Suppressor macrophage treated with lipopolysaccharide for 4 hours (primary cell): ENCODE results near the gene P2RX5.

Experiments used
- DNase-seq: peaks from one replicate; pipeline ENCODE4 v3.0.0-alpha.2; 2020

P2RX5 gene

DNA sequence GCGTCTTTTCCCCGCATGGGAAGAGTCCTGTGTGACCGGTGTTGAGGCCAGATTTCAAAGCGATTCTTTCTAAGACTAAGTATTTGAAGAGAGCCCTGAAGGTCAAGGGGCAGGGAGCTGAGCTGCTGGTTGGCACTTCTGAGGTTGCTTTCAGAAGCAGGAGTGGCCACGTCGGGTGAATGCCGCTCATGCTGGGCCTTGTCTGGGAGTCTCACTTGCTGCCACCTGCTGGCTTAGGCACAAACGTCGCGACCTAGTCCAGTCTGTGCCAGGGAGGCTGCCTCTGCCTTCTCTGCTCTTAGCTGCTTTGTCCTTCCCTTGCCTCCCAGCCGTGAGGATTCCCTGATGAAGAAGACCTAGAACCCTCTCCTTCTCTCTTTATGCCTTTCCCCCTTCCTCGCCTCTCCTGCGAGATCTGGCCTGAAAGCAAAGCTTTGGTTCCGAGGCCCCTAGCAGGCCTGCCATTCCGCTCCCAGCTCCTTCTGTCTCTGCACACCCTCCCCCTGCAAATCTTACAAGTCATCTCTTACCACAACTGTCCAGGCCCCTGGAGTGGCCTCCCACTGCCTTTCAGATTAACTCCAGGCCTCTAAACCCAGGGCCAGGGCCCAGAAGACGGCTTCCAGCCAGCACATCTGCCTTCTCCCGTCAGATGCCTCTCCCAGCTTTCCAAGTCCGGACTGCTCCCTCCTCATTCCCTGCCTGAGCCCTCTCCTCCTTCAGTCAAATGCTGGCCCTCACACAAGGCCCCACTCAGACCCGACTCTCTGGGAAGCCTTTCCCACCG, 48.0 kb downstream of the P2RX5 start:
- DNase-seq = peak; percentile 58

DNA sequence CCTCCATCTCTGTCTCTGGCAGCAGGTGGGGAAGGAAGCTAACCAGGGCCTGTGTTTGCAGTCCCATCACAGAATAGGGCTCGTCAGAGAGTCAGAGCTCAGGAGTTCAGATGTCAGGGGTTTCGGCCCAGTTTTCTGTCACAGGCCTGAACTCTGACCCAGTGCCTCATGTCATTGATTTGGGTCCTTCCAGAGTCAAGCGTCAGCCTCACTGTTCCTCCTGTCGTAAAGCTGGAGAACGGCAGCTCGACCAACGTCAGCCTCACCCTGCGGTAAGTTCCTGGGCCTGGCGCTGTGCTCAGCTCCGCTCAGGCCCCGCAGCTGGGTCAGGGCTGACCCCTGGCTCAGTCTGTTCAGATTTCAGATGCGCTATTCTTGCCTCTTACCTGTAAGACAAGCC, 48.7 kb downstream of the P2RX5 start:
- no peak for DNase-seq

DNA sequence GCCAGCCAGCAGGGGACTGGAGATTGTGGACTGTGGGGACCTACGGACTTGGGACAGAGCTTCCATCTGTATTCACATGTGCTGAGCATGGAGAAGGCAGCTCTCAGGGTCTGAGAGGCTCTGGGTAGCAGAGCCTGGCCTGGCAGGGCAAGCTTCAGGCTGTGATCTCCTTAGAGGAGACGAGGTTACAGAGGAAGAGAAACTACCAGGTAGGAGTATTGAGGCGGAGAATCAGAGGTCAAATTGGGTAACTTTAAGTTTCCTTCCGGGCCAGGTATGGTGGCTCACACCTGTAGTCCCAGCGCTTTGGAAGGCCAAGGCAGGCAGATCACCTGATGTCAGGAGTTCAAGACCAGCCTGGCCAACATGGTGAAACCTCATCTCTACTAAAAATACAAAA, 50.6 kb downstream of the P2RX5 start:
- no peak for DNase-seq

DNA sequence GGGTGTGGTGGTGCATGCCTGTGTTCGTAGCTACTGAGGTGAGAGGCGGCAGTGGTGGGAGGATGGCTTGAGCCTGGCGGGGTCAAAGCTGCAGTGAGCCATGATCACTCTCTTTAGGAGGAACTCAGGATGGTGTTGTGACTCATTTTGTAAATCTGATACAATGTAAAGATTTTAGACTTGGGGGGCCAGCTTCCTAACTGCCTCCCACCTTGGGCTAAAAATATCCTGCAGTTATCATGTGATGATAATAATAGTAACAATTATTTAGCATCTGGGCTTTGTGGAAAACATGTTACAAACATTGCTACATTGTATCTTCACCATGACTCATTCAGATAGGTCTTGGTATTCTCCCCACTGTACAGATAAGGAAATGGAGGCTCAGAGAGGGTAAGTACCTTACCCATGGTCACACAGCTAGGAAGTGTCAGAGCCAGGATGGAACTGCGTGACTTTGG, 52.0 kb downstream of the P2RX5 start:
- peak; percentile 24 for DNase-seq

DNA sequence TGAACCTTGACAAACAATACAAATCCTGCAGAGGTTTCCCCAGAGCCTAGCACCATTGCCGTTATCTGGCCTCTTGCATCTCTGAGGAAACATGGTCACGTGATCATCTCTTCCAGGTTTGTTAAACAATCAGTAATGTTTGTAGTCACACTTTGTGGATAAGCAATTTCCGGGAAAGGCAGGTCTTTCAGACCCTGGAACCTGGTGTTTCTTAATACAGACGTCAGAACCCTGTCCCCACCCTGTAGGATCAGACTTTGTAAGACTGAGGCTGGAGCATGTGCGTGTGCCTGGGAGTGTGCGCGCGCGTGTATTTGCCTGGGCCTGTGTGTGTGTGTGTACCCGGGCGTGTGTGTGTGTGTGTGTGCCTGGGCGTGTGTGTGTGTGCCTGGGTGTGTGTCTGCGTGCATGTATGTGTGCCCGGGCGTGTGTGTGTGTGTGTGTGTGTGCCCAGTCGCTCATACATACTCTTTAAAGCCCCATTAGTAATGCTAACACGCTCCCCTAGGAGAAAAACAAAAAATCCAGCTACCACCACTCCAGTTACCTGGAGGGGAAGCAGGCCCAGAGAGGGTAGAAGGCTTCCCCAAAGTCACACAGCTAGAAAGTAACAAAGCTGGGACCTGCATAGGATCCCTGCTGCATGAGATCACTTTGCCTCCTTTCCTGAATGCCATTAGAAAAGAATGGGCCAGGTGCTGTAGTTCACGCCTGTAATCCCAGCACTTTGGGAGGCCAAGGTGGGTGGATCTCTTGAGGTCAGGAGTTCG, 54.1 kb downstream of the P2RX5 start:
- DNase-seq = no peak

DNA sequence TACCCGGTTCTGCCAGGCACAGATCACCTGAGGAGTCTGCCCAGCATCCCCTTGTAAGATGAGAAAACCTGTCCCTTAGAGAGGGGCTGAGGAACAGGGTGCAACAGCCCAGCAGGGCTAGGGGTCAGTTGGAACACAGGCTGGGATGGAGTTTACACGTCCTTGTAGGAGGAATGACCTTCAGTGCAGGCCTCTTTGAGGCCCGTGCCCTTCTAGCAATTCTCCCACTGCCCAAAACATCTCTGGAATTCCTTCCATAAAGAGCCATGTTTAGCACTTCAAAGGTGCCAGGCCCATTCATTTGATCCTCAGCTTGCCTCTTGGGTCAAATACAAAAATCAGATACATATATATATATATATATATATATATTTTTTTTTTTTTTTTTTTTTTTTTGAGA, 54.9 kb downstream of the P2RX5 start:
- no peak for DNase-seq

DNA sequence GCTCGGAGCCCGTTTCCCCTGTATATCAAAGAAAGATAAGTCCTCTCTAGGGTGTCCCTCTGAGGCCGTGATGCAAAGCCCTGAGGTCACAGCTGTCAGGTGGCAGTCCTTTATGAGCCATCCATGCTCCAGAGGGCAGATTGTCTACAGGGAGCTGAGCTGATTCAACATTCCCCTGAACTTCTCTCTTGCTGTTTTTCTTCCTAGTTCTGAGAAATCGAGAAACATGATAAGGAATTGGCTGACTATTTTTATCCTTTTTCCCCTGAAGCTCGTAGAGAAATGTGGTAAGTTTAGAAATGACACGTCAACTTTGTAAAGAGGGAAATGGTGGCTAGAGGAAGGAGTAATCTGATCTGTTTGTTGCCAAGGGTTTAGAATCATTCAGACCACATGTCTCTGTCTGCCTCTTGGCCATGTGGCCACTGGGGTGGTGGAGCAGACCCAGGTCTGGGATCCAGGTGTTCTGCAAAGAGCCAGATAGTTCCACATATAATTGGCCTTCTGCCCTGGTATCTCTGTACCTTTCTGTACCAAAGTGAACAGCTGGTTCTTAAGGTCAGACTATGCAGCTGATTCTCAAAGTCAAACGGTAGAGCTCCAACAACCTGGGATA, 55.9 kb downstream of the P2RX5 start:
- DNase-seq = peak; percentile 88

DNA sequence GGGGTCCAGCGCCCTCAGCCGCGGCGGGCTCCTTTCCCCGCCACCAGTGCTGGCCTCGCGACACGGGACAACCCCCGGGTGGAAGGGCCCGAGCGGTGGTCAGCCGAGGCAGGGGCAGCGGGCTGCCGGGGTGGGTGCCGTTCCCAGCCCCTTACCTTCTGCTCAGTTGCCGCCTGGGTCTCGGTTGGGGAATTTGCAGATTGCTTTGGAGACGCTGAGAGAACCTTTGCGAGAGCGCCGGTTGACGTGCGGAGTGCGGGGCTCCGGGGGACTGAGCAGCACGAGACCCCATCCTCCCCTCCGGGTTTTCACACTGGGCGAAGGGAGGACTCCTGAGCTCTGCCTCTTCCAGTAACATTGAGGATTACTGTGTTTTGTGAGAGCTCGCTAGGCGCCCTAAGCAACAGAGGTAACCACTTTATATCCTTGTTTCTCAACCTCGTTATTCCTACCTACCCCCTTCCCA, 59.0 kb downstream of the P2RX5 start:
- no peak for DNase-seq

DNA sequence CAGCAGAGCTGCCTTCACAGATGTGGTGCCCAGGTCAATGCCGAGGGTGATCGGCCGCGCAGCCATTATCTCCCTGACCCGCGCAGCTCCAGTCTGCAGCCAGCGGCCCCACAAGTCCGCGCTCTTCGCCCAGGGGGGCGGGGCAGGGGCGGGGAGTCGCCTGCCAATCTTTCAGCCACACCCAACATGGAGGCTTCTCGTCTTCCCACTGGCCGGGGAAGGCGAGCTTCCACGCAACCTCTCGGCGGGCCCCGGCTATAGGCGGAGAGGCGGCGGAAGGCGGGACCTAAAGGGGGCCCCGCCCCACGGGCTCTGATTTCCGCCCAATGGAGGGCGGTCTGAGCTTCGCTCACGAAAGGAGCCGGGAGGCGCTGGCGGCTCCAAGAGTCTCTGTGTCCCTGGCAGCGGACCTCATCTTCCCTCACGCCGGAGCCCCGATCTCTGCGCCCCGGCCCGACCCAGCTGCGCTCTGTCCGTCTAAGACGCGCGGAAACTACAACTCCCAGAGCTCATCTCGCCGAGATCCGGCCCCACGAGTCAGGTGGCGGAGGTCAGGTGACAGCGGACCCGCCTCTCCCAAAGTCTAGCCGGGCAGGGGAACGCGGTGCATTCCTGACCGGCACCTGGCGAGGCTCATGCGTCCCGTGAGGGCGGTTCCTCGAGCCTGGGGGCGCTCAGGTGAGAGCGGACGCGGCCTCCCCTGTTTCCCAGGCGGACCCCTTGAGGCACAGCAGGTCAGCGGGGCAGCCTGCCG, 59.6 kb downstream of the P2RX5 start, which contains the start of the genes CTNS and SHPK:
CTNS (plus strand) TSS at position 607 of the 754 bp plus-strand sequence. CDS start 3,447 bp downstream, outside the sequence.
SHPK (minus strand) TSS at position 97 of the 754 bp plus-strand sequence; CDS start at position 66, 31 bp downstream.
- DNase-seq = peak; percentile 98

DNA sequence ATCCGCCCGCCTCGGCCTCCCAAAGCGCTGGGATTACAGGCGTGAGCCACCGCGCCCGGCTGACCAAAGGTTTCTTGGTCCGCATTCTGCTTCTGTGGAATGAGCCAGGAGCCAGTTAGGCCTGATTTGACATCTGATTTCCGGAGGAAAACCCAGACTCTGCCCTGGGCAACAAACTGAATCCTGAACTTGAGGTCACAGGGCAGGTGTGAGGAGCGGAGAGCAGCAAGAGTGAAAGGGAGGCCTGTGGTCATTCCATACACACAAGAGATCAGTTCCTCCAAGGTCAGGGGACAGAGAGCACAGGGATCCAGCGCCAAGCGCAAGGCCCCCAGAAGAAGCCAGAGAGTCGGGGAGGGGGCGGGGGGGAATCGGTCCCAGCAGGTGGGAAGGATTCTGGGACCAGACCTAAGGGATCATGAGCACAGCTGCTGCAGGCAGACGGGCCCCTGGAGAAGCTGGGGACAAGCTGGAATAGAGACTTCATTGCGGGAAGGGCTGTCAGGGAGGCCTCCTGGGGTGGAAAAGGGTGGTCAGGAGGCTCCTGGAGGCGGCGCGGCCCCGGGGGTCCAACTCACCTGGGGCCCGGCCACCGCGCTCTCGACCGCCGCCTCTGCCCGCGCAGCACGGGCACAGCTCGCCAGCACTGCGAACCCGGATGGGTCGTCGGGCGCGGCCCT, 60.3 kb downstream of the P2RX5 start:
- DNase-seq = no peak

DNA sequence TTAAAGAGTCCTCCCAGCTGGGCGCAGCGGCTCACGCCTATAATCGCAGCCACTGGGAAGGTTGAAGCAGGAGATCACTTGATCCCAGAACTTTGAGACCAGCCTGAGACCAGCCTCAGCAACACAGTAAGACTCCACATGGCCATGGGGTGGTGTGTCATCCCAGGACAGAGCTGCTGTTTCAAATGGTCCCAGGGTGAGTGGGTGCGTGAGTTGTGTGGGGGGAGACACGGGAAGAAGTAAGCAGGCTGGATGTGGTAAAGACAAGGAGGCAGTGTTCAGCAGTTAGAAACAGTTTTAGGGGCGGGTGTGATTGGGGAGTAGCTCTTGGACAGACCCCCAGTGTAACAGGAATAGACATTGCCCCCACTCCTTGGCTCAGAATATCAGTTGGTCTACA, 63.7 kb downstream of the P2RX5 start:
- DNase-seq = no peak

DNA sequence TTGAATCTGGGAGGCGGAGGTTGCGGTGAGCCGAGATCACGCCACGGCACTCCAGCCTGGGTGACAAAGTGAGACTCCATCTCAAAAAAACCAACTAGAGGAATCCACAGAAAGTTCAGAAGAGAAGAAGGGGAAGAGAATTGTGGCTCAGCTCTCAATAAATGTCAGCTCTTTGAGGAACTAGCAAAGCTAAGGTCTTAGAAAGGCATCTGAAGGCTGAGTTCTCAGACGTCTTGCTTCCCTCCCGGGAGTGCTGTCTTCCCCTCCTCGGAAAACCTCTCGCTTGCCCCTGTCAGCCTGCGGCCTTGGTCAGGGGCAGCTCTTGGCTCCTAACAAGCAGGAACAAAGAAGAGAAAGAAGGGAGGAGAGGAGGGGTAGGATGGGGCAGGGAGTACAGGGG, 65.2 kb downstream of the P2RX5 start:
- peak; percentile 16 for DNase-seq

DNA sequence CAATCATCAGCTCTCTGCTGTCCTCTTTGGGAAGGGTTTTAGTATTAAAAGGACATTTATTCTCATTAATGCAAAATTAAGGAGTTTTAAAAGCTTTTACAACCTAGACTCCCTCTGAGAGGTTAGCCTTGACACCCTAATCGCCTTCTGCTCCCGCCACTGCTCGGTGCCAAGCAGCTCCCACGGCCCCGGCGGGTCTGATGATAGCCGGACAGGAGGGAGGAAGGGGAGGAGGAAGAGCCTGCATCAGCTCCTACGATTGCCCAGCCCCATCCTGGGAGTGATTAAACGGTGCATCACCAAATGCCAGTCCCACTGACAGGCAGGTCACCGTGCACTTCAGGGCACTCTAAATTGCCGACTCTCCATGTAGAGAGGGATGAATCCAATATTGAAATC, 68.2 kb downstream of the P2RX5 start:
- DNase-seq = no peak

DNA sequence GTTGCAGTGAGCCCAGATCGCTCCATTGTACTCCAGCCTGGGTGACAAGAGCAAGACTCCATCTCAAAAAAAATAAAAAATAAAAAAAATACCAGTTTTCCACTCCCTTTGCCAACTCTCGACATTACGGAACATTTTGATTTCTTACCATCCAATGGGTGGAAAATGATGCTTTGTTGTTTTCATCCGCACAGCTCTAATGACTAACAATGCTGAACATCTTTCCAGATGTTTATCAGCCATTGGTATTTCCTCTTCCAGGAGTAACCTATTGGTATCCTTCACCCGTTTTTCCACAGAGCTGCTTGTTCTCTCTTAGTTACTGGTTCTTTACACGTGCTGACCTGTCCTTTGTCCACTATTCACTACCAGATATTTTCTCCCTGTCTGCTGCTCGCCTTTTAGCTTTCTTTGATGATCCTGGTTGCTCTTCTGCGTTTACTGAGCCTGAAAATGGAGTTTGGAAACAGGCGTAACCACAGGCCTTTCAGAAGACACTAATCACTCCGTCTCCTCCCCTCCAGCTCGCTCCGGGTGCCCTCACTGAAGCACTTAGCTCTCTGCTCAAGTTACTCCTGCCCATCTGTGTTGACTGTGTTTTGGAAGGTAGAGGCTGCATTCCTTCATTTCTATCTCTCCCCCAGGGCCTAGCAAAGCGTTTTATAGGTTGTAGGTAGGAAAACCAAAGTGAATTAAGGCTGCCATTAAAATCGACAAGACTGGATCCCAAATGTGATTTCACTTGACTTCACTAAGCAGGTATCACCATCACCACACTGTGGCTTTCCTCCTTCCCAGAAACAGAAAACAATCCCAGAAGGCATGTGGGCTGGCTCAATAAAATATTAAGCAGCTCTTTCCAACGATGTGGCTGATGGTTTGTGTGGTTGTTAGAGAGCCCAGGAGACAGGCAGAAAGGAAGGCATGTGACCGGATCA, 68.9 kb downstream of the P2RX5 start:
- DNase-seq = no peak
